GM21367 (cell line): ENCODE data around the gene TYW1B.
"Not testable (repeated sequence)": the region's sequence is repeated elsewhere in the genome, so short reads cannot be mapped to it uniquely, and the experiment has no call there.

Source experiments
- ATAC-seq: cut with Tn5 transposase; IDR thresholded peaks from one replicate; pipeline ENCODE4 v1.9.1; 2021; ENCODE audit not compliant: unreplicated experiment

The TYW1B gene

DNA sequence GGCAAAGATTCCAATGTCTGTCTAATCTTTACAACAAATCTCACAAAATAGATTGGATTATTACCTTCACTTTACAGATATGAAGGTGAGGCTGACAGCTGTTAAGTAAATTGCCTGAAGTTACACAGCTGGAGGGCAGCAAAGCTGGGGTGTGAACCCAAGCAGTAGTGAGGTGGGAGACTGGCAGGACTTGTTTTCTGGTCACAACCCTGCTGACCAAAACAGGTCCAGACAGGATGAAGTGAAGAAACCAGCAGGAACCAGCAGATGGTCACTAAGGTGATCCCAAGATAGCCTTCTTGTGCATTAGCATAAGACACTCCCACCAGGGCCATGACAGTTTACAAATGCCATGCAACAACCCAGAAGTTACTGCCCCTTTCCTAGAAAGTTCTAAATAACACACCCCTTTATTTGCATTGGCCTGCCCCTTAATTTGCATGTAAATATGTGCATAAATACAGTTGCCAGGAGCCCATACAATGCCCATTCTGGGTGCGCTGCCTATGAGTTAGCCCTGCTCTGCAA lies 195.2 kb downstream of the TYW1B start:
- ATAC-seq = not testable (repeated sequence)

DNA sequence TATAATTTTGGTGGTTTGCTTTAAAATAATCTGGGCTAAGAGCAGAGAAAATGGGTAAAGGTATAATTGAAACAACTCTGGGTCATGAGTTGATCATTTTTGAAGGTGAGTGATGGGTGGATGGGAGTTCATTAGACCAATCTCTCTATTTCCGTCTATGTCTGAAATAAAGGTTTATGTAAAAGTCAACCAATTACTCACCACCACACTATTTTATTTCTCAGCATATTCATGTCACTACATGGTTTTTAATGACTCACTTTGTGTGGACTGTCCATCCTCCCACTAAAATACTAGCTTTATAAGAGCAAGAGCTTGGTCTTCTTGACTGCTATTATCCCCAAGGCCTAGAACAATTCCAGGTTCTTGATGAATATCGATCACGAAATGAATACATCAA lies 199.6 kb downstream of the TYW1B start:
- ATAC-seq = not testable (repeated sequence)

DNA sequence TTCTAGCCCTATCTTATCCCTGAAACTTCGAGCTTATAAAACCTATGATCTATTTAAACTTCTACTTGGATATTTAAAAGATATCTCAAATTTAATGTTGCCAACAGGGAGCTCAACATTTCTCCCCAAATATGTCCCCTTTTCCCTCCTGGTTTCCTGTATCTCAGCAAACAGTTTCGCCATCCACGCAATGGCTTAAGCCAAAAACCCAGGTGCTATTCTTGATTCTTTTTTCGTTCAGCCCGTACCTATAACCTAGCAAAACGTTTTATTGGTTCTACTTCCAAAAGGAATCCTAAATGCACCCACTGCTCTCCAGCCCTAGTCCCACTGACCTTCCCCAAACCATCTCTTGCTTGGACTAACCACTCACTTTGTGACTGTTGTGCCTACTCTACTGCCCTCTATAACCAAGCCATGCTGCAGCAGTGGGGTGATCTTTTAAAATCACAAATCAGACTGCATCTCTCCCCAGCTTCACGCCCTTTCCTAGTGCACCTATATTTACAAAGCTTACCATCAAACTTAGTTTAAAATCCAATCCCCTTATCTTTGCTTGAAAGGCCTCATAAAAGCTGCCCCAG lies 201.5 kb downstream of the TYW1B start:
- ATAC-seq = peak; percentile 15

DNA sequence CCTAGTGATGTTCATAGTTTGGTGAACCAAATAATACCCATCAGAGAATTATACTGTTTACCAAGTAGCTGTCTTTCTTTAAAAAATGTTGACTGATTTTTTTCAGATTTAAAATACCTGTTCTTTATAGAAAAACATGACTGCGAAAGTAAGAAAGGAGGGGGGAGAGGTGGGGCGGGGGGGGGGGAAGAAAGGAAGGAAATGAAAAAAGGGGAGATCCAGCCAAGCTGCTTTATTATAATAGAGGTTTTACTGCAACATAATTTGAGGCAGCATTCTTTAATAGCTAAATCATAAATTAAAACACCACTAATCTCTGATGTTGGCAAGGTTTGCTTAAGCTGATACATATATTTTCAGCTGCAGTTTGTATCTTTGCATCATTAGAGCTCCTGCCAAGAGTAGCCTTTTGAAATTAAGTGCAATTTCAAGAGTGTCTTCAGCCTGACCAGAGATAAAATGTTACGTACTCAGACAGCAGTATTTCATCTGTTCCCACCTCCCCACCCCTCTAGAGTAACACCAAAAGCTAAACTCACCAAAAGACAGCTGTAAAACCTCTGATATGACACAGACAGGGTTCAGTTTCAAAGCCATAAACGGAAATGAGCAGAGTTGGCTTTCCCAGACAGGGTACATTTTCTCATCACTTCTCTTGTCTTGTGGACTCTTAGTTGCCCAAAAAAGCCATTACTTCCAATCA lies 202.1 kb downstream of the TYW1B start:
- ATAC-seq = peak; percentile 68

- ATAC-seq = no peak
These were observed 205.5 kb downstream of the TYW1B start for GRCh38 chr7:72622532-72622931.

DNA sequence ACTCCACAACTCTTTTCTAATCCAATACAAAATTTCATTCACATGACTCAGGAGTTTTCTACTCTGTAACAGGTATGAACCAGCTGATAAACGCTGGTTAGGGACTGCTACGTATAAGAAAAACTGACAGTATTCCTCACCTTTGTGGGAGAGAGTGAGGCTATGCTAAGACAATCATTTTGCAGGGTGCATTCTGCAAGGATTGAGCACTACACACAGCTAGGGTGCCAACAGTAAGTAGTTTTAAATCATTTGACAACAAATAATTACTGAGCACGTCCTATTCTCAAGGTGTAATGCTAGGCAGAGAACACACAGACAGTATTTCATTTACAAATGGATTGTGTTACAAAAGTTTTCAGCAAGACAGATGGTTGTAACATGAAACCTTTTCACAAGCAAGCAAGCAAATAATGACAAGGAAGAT lies 206.2 kb downstream of the TYW1B start:
- ATAC-seq = not testable (repeated sequence)

- not testable (repeated sequence) for ATAC-seq
These were observed 207.1 kb downstream of the TYW1B start for GRCh38 chr7:72620923-72621322.

GRCh38 chr7:72618435-72619180 lies 209.4 kb downstream of the TYW1B start:
- ATAC-seq = not testable (repeated sequence)

- not testable (repeated sequence) for ATAC-seq
These were observed 218.2 kb downstream of the TYW1B start for GRCh38 chr7:72609761-72610160.

DNA sequence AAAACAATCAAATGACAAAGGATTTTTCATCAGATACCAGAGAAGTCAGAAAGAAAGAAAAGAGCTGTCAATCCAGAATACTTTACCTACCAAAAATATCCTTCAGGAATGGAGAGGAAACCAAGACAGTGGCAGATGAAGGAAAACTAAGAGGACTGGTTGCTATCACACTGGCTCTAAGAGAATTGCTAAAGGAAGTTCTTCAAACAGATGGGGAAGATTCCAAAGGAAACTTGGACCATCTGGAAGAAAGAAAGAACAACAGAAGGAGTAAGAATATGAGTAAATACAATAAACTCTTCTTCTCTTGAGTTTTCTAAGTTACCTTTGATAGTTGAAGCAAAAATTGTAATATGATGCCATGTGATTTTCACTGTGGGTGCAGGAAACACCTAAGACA lies 220.0 kb downstream of the TYW1B start:
- ATAC-seq = not testable (repeated sequence)

GRCh38 chr7:72605863-72606431 lies 222.1 kb downstream of the TYW1B start:
- not testable (repeated sequence) for ATAC-seq

DNA sequence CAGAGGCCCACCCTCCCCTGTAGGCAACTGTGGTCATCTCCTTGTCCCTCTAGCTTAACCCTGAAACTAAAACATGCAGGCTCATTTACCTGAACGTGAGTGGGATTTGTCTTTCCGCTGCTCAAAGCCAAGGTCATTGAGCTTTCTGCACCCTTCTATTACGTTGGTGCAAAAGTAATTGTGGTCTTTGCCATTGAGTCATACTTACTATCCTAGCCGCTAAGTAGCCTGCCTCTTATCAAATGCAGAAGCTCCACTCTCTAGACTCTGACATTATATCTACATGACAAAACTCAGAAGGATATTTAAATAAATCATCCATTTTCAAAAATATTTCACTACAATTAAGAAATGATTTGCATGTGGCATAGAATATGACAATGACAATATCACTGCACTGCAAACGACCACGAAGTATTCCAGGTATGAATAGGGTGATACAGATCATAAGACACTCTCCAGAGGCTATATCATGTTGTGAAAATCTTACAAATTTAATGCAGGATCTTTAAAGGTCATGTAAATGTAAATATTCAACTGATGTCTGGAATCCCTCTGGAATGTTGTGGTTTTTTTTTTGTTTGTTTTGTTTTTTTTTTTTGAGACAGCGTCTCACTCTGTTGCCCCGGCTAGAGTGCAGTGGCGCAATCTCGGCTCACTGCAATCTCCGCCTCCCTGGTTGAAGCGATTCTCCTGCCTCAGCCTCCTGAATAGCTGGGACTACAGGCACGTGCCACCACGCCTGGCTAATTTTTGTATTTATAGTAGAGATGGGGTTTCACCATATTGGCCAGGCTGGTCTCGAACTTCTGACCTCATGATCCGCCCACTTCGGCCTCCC lies 223.0 kb downstream of the TYW1B start:
- ATAC-seq = not testable (repeated sequence)

- ATAC-seq = not testable (repeated sequence)
These were observed 224.5 kb downstream of the TYW1B start for GRCh38 chr7:72603476-72603875.

DNA sequence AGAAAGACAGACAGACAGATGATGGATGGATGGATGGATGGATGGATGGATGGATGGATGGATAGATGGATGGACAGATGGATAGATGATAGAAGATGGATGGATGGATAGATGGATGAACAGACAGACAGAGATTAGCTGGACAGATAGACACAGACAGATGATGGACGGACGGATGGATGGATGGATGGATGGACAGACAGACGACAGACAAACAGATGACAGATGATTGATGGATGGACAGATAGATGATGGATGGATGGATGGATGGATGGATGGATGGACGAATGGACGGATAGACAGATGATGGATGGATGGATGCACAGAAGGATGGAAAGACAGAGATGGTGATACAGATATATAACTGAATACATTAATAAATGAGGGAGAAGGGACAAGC lies 224.9 kb downstream of the TYW1B start:
- ATAC-seq = no peak

DNA sequence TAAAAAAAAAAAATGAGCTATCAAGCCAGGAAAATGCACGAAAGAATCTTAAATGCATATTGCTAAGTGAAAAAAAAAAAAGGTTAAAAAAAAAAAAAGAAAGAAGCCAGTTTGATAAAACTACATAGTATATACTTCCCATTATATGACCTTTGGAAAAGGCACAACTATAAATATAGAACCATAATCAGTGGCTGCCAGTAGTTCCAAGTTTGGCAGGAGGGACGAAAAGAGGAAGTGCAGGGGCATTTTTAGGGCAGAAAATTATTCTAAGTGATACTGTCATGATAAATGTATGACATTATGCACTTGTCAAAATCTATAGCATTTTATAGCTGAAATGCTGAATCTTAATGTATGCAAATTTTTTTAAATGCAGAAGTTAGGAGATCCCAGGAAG lies 226.3 kb downstream of the TYW1B start:
- ATAC-seq = not testable (repeated sequence)

GRCh38 chr7:72590023-72590422 lies 238.0 kb downstream of the TYW1B start:
- ATAC-seq = not testable (repeated sequence)

DNA sequence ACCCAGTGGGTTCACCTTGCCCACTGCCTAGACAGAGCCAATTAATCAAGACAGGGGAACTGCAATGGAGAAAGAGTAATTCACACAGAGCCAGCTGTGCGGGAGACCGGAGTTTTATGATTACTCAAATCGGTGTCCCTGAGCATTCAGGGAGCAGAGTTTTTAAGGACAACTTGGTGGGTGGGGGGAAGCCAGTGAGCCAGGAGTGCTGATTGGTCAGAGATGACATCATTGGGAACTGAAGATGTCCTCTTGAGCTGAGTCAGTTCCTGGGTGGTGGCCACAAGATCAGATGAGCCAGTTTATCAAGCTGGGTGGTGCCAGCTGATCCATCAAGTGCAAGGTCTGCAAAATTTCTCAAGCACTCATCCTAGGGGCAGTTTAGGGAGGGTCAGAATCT lies 240.7 kb downstream of the TYW1B start:
- ATAC-seq = not testable (repeated sequence)

DNA sequence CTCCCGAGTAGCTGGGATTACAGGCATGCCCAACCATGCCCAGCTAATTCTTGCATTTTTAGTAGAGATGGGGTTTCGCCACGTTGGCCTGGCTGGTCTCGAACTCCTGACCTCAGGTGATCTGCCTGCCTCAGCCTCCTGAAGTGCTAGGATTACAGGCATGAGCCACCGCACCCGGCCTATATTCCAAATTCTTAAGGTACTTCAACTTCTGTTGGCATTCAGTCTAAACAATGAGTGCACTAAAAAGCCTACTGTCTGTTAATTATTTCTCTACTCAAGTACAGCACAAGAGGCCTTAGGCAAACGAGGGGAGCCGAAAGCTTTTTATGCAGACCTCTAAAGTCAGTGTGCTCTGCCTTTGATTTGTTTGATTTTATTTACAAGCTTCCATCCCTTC lies 243.4 kb downstream of the TYW1B start:
- ATAC-seq = not testable (repeated sequence)

DNA sequence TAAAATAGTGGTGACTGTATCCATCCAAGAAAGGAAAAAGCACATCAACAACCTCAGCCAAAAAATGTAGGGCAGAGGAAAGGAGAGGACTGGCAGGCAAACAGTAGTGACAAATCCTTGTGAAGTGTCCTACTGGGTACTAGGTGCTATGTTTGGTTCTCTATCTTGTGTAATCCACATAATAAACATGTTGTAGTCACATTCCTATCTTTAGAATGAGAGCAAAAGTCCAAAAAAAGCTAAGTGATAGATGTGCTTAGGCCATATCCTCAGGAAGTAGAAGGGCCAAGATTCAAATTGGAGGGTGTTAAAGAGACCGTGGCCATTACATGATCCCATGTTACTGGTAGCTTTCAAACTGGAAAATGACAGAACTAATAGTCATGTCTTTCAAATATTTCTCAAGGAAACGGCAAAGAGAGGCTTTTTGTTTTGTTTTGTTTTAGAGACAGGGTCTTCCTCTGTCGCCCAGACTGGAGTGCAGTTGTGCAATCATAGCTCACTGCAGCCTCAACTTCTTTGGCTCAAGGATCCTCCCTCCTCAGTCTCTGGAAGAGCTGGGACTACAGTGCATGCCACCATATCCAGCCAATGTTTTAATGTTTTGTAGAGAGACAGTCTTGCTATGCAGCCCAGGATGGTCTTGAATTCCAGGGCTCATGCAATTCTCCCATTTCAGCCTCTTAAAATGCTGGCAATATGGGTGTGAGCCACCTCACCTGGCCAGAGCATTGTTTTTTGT lies 244.2 kb downstream of the TYW1B start:
- ATAC-seq = not testable (repeated sequence)
